ENCODE data around the gene YBX2.

The YBX2 gene

GRCh38 chr17:7304179-7304578 lies 9.7 kb upstream of the YBX2 start:
- in situ Hi-C loops (cut with MboI; ENCODE audit: low sequenced_read_pairs) = no loop called here

DNA sequence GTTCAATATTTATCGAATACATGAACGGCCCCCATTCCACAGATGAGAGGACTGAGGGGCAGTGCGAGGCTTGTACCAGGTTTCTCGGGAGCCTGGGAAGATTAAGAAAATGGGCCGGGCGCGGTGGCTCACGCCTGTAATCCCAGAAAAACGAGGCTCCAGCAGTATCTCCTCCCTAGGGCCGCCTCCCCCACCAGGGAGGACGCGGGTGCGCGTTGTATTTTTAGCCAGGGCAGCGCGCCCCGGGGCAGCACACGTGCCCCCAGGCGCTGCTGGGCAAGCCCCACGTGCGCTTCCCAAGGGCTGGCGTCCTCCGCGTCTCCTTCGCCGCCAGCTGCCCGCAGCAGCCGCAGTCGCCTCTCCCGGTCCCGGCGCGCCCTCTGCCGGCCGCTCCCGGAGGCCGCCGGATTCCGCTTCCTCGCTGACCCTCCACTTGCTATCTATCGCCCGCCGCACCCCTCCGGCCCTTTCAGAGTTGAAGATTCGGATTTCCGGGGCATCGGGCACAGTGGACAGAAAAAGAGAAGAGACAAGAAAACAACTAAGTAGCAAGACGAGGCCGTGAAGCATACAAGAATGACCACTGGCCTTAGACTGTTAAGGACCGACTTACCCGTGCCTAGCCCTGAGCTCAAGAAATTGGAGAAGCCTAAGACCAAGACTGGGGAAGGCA lies 1.9 kb upstream of the YBX2 start:
- in situ Hi-C loops (cut with MboI; ENCODE audit: low sequenced_read_pairs) = no loop called here

DNA sequence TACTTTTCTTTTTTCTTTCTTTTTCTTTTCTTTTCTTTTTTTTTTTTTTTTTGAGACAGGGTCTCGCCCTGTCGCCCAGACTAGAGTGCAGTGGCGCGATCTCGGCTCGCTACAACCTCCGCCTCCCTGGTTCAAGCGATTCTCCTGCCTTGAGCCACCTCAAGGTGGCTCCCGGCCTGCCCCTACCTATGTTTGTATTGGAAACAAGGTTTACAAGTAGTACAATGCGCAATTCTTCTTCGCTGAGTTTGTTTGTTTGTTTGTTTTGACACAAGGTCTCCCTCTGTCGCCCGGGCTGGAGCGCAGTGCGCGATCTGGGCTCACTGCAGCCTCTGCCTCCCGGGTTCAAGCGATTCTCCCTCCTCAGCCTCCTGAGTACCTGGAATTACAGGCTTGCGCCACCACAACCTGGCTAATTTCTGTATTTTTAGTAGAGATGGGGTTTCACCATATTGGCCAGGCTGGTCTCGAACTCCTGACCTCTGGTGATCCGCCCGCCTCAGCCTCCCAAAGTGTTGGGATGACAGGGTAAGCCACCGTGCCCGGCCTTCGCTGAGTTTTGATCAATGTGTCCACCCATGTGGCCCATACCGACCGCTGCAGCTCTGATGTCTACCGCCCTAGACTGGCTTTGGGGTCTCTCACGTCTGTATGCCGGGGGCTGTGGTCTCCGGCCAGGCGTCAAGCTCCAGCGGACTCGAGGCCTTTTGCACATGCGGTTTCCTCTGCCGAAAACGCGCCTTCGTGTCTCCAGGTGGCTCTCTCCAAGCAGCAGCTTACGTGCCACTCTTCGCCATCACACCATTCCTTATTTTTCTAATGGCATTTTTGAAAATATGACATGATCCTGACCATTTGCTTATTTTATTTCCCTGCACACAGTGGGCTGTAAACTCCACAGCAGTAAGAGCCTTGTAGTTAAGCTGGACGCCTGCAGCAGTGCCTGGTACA lies 1.1 kb upstream of the YBX2 start:
- in situ Hi-C loops (cut with MboI; ENCODE audit: low sequenced_read_pairs) = no loop called here

- in situ Hi-C loops (cut with MboI; ENCODE audit: low sequenced_read_pairs) = no loop called here
Measured at GRCh38 chr17:7293816-7294613, 424 bp downstream of the YBX2 start.

GRCh38 chr17:7293159-7293558 lies 1.3 kb downstream of the YBX2 start:
- in situ Hi-C loops (cut with MboI; ENCODE audit: low sequenced_read_pairs) = no loop called here

- in situ Hi-C loops (cut with MboI; ENCODE audit: low sequenced_read_pairs) = no loop called here
Measured at GRCh38 chr17:7292729-7293128, 1.7 kb downstream of the YBX2 start.

GRCh38 chr17:7292194-7292593 lies 2.2 kb downstream of the YBX2 start:
- in situ Hi-C loops (cut with MboI; ENCODE audit: low sequenced_read_pairs) = no loop called here

GRCh38 chr17:7290685-7291084 lies 3.8 kb downstream of the YBX2 start:
- in situ Hi-C loops (cut with MboI; ENCODE audit: low sequenced_read_pairs) = no loop called here

DNA sequence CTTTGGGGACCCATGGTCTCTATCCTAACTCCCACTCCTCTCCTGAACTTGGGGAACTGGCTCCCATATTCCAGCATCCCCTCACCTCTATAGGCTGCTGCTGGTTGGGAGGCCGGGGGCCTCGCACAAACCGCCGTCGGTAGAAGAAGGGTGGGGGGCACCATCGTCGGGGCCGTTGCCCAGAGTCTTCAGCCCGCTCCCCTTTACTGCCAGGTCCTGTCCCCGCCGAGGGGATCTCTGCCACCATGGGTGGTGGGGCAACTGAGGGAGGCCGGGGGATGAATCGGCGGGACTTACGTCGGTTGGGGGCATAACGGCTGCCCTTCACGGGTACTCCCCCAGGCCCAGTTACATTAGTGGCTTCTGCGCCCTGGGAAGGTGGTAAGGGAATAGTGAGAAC lies 4.3 kb downstream of the YBX2 start:
- in situ Hi-C loops (cut with MboI; ENCODE audit: low sequenced_read_pairs) = no loop called here

DNA sequence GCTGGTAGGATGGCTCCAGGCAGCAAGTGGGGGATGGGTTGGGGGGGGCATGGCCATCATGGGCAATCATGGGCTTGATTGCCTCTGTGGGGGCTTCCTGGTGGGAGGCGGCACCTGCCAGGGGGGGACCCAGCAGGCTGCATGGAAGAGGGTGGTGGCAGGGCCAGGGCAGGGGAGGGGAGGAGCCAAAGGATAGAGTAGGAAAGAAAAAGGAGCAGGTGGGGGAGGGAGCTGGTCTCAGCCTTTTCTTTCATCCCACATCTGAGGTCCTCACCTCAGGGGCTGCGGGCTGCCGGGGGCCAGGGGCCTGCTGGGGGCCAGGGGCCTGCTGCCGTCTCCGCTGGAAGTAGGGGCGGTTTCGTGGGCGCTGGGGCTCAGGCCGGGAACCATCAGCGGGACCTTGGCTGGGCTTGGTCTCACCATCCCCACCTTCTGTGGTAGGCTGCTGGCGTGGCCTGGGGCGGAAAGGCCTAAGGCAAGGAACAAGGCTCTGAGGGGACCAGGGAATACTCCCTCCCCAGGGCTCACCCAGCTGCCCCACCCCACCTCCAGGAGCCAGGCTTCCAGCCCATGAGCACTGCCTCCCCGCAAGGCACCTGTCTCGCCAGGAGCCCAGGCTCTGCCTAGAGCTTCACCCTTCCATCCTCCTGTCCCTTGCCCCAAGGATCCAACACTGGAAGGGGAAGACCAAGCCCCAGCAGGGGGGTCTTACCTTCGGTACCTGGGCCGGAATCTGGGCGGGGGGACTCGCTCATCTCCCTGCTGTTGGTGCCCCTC lies 5.0 kb downstream of the YBX2 start:
- in situ Hi-C loops (cut with MboI; ENCODE audit: low sequenced_read_pairs) = no loop called here

DNA sequence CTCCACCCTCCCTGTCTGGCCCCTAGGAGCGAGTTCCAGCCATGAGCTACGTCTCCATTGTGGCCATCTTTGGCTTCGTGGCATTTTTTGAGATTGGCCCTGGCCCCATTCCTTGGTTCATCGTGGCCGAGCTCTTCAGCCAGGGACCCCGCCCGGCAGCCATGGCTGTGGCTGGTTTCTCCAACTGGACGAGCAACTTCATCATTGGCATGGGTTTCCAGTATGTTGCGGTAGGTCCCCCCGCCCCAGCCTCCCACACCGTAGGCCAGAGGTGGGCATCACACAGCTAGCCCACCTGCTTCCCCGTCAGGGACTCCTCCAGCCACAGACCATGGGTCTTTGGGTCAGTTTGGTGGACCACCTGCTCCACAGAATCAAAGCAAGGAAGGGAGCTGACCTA lies 8.8 kb downstream of the YBX2 start:
- in situ Hi-C loops (cut with MboI; ENCODE audit: low sequenced_read_pairs) = no loop called here

GRCh38 chr17:7284911-7285310 lies 9.5 kb downstream of the YBX2 start:
- in situ Hi-C loops (cut with MboI; ENCODE audit: low sequenced_read_pairs) = no loop called here

DNA sequence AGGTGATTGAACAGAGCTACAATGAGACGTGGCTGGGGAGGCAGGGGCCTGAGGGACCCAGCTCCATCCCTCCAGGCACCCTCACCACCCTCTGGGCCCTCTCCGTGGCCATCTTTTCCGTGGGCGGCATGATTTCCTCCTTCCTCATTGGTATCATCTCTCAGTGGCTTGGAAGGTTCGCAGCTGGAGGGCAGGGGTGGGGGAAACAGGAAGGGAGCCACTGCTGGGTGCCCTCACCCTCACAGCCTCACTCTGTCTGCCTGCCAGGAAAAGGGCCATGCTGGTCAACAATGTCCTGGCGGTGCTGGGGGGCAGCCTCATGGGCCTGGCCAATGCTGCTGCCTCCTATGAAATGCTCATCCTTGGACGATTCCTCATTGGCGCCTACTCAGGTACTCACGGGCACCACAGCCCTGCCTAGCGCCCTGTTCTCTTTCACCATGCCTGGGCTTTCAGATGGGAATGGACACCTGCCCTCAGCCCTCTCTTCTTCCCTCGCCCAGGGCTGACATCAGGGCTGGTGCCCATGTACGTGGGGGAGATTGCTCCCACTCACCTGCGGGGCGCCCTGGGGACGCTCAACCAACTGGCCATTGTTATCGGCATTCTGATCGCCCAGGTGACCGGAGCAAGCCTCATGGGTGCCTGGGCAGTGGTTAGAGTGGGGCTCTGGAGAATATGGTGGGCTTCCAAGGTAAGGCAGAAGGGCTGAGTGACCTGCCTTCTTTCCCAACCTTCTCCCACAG lies 10.8 kb downstream of the YBX2 start:
- in situ Hi-C loops (cut with MboI; ENCODE audit: low sequenced_read_pairs) = no loop called here

GRCh38 chr17:7282752-7283321 lies 11.6 kb downstream of the YBX2 start:
- in situ Hi-C loops (cut with MboI; ENCODE audit: low sequenced_read_pairs) = no loop called here

GRCh38 chr17:7281953-7282751 lies 12.3 kb downstream of the YBX2 start:
- in situ Hi-C loops (cut with MboI; ENCODE audit: low sequenced_read_pairs) = no loop called here

- in situ Hi-C loops (cut with MboI; ENCODE audit: low sequenced_read_pairs) = no loop called here
Measured at GRCh38 chr17:7281074-7281952, 13.1 kb downstream of the YBX2 start, which contains the start of gene SLC2A4. Gene SLC2A4 (plus strand): TSS chr17:7281718. CDS start chr17:7281935, 217 bp downstream.

GRCh38 chr17:7280519-7281073 lies 13.8 kb downstream of the YBX2 start:
- in situ Hi-C loops (cut with MboI; ENCODE audit: low sequenced_read_pairs) = no loop called here

Measured in HL-60/S4 treated with retinoic acid at 250 ng/mL for 4 days and 3 days (cell line).